Measurements from ENCODE around the gene USP54. TPM values are rescaled to one million over a fixed set of nuclear protein-coding genes. Genes with fewer than 3 reads are reported as not detected.
A peak's percentile ranks its signal among the peaks of the same experiment; 100 is the strongest.

The USP54 gene
- total RNA-seq, 1 donor from 2014 or later, result 9.4 TPM

- H3K9me3 Mint-ChIP-seq (ENCODE audit: unreplicated experiment), result no peaks in the 10 kb centered on the region
- H3K4me3 Mint-ChIP-seq (ENCODE audit: unreplicated experiment), result no peak overlapping the region
- no peaks in the 10 kb centered on the region for H3K4me1 Mint-ChIP-seq (ENCODE audit: unreplicated experiment)
- H3K36me3 Mint-ChIP-seq (ENCODE audit: unreplicated experiment), result no peaks in the 10 kb centered on the region
- H3K27me3 Mint-ChIP-seq (ENCODE audit: unreplicated experiment), result no peaks in the 10 kb centered on the region
- DNase-seq (ENCODE audit: extremely low spot score, unreplicated experiment), result no peak
- peak; percentile 87 for TF ChIP-seq CTCF (IDR thresholded peaks at IDR 0.05)
- H3K27ac Mint-ChIP-seq (ENCODE audit: unreplicated experiment), result no peak overlapping the region
Observed at GRCh38 chr10:73529089-73529832, 61.9 kb downstream of the USP54 start.

GRCh38 chr10:73522263-73522662, 68.9 kb downstream of the USP54 start:
- H3K36me3 Mint-ChIP-seq (ENCODE audit: unreplicated experiment), result peaks cover 3% of the 10 kb centered on the region
- no peak overlapping the region for H3K27ac Mint-ChIP-seq (ENCODE audit: unreplicated experiment)
- H3K4me3 Mint-ChIP-seq (ENCODE audit: unreplicated experiment), result no peak overlapping the region
- DNase-seq (ENCODE audit: extremely low spot score, unreplicated experiment), result no peak
- H3K9me3 Mint-ChIP-seq (ENCODE audit: unreplicated experiment), result no peaks in the 10 kb centered on the region
- H3K4me1 Mint-ChIP-seq (ENCODE audit: unreplicated experiment), result no peaks in the 10 kb centered on the region
- no peaks in the 10 kb centered on the region for H3K27me3 Mint-ChIP-seq (ENCODE audit: unreplicated experiment)
- TF ChIP-seq CTCF (IDR thresholded peaks at IDR 0.05), result no peak

GRCh38 chr10:73519336-73519735, 71.8 kb downstream of the USP54 start:
- Mint-ChIP-seq H3K4me1 (ENCODE audit: unreplicated experiment) (no peaks in the 10 kb centered on the region), H3K9me3 (ENCODE audit: unreplicated experiment) (no peaks in the 10 kb centered on the region), H3K27ac (ENCODE audit: unreplicated experiment) (no peak overlapping the region), H3K27me3 (ENCODE audit: unreplicated experiment) (no peaks in the 10 kb centered on the region), H3K4me3 (ENCODE audit: unreplicated experiment) (no peak overlapping the region), H3K36me3 (ENCODE audit: unreplicated experiment) (peaks cover 3% of the 10 kb centered on the region)
- TF ChIP-seq CTCF (IDR thresholded peaks at IDR 0.05), result no peak
- DNase-seq (ENCODE audit: extremely low spot score, unreplicated experiment), result no peak

- no peak overlapping the region for H3K4me3 Mint-ChIP-seq (ENCODE audit: unreplicated experiment)
- H3K27me3 Mint-ChIP-seq (ENCODE audit: unreplicated experiment), result no peaks in the 10 kb centered on the region
- H3K27ac Mint-ChIP-seq (ENCODE audit: unreplicated experiment), result no peak overlapping the region
- no peak for TF ChIP-seq CTCF (IDR thresholded peaks at IDR 0.05)
- H3K36me3 Mint-ChIP-seq (ENCODE audit: unreplicated experiment), result peaks cover 2% of the 10 kb centered on the region
- no peaks in the 10 kb centered on the region for H3K9me3 Mint-ChIP-seq (ENCODE audit: unreplicated experiment)
- no peaks in the 10 kb centered on the region for H3K4me1 Mint-ChIP-seq (ENCODE audit: unreplicated experiment)
- DNase-seq (ENCODE audit: extremely low spot score, unreplicated experiment), result no peak
Observed at GRCh38 chr10:73517166-73517888, 73.8 kb downstream of the USP54 start.

GRCh38 chr10:73512207-73512743, 78.9 kb downstream of the USP54 start:
- TF ChIP-seq CTCF (IDR thresholded peaks at IDR 0.05), result no peak
- no peaks in the 10 kb centered on the region for H3K27me3 Mint-ChIP-seq (ENCODE audit: unreplicated experiment)
- no peak for DNase-seq (ENCODE audit: extremely low spot score, unreplicated experiment)

More at GRCh38 chr10:73512207-73512743, 78.9 kb downstream of the USP54 start:
- H3K4me1 Mint-ChIP-seq (ENCODE audit: unreplicated experiment), result no peaks in the 10 kb centered on the region
- no peak overlapping the region for H3K4me3 Mint-ChIP-seq (ENCODE audit: unreplicated experiment)
- H3K9me3 Mint-ChIP-seq (ENCODE audit: unreplicated experiment), result no peaks in the 10 kb centered on the region
- no peaks in the 10 kb centered on the region for H3K36me3 Mint-ChIP-seq (ENCODE audit: unreplicated experiment)
- no peak overlapping the region for H3K27ac Mint-ChIP-seq (ENCODE audit: unreplicated experiment)

Measured in osteocyte (in vitro differentiated cells).